Activated B cell treated with CpG ODN at 0.5 μM for 24 hours (primary cell): ENCODE measurements around the gene STPG1. TPM values are rescaled to one million over a fixed set of nuclear protein-coding genes. Genes with fewer than 3 reads are reported as not detected.

Experiments
- ATAC-seq: fragments of 200-7000 bp; cut with Tn5 transposase; one replicate; pipeline ENCODE4 v1.10.0; 2021; ENCODE audit warnings: low read depth, mild to moderate bottlenecking, moderate library complexity
- CTCF ChIA-PET: fragments of 350-600 bp; sonication (Branson Sonifier 250); formaldehyde crosslinking; loops from one replicate; lab custom pipeline; 2021; ENCODE audit warnings: antibody characterized with exemption; lab: Charles Lee
- POLR2A ChIA-PET: fragments of 350-600 bp; sonication (Branson Sonifier 250); formaldehyde crosslinking; loops from one replicate; lab custom pipeline; 2021; ENCODE audit warnings: antibody characterized with exemption; lab: Charles Lee
- DNase-seq: peaks from one replicate; pipeline ENCODE4 v3.0.0; 2022
- H3K27ac Mint-ChIP-seq: one replicate; pipeline ENCODE4 v1.8.0; 2020; ENCODE audit warnings: mixed read lengths
- H3K27me3 Mint-ChIP-seq: one replicate; pipeline ENCODE4 v1.8.0; 2021; ENCODE audit warnings: mixed read lengths
- H3K36me3 Mint-ChIP-seq: one replicate; pipeline ENCODE4 v1.8.0; 2021; ENCODE audit warnings: low read depth, mixed read lengths
- H3K4me1 Mint-ChIP-seq: one replicate; pipeline ENCODE4 v1.8.0; 2021; ENCODE audit warnings: mixed read lengths
- H3K4me3 Mint-ChIP-seq: one replicate; pipeline ENCODE4 v1.8.0; 2020; ENCODE audit warnings: mild to moderate bottlenecking, mixed read lengths
- H3K9me3 Mint-ChIP-seq: one replicate; pipeline ENCODE4 v1.8.0; 2020; ENCODE audit warnings: mixed read lengths
- CTCF ChIP-seq: fragments of 200-600 bp; IDR thresholded peaks from one replicate; pipeline ENCODE4 v1.8.0; 2022; ENCODE audit warnings: antibody characterized with exemption, mild to moderate bottlenecking
- intact Hi-C: fragments of 100-400 bp; cut with micrococcal nuclease; formaldehyde crosslinking; loops from one replicate; pipeline ENCODE4 v1.15.1; 2024
- total RNA-seq: library from RNA; stranded (reverse); gene quantifications from 2 replicates; pipeline ENCODE4 v1.2.3, GENCODE V29; 2022

STPG1 gene
- total RNA-seq, 1 donor from 2014 or later = 7.4 TPM

GRCh38 chr1:24426744-24427544 is 13.4 kb upstream of the STPG1 start:
- TF ChIP-seq CTCF = no peak
- Mint-ChIP-seq H3K4me3 (no peak overlapping the region), H3K27me3 (no peaks in the 10 kb centered on the region), H3K9me3 (no peaks in the 10 kb centered on the region), H3K36me3 (peaks cover 62% of the 10 kb centered on the region), H3K27ac (no peak overlapping the region), H3K4me1 (peaks cover 4% of the 10 kb centered on the region)
- CTCF ChIA-PET = no interaction called here
- POLR2A ChIA-PET = no interaction called here
- intact Hi-C loops = no loop called here
- DNase-seq (no peak), ATAC-seq (no peak)

GRCh38 chr1:24425922-24426321 is 12.3 kb upstream of the STPG1 start:
- Mint-ChIP-seq H3K4me1 (peaks cover 4% of the 10 kb centered on the region), H3K4me3 (no peak overlapping the region), H3K27me3 (no peaks in the 10 kb centered on the region), H3K27ac (no peak overlapping the region), H3K9me3 (no peaks in the 10 kb centered on the region), H3K36me3 (peaks cover 68% of the 10 kb centered on the region)
- TF ChIP-seq CTCF = no peak
- CTCF ChIA-PET = no interaction called here
- no peak for DNase-seq
- POLR2A ChIA-PET = no interaction called here
- intact Hi-C loops = no loop called here
- ATAC-seq = no peak

GRCh38 chr1:24425441-24425840 is 11.9 kb upstream of the STPG1 start:
- Mint-ChIP-seq H3K27ac (no peak overlapping the region), H3K9me3 (no peaks in the 10 kb centered on the region), H3K36me3 (peaks cover 71% of the 10 kb centered on the region), H3K4me3 (no peak overlapping the region), H3K4me1 (peaks cover 4% of the 10 kb centered on the region), H3K27me3 (no peaks in the 10 kb centered on the region)
- ATAC-seq = no peak
- ChIA-PET POLR2A (no interaction called here), CTCF (interaction anchor here (1.9 to 2.3 kb wide), 3 partner anchors 10 to 162 kb away, joined by 5 to 7 read pairs (median 7); partner anchors contain the start of gene NIPAL3)
- no peak for TF ChIP-seq CTCF
- intact Hi-C loops = no loop called here
- no peak for DNase-seq

GRCh38 chr1:24424990-24425389 is 11.4 kb upstream of the STPG1 start:
- intact Hi-C loops = no loop called here
- ATAC-seq (no peak), DNase-seq (no peak)
- Mint-ChIP-seq H3K4me3 (no peak overlapping the region), H3K9me3 (no peaks in the 10 kb centered on the region), H3K27ac (no peak overlapping the region), H3K36me3 (peaks cover 73% of the 10 kb centered on the region), H3K4me1 (peaks cover 4% of the 10 kb centered on the region), H3K27me3 (no peaks in the 10 kb centered on the region)
- POLR2A ChIA-PET = interaction anchor here (0.5 kb wide), 1 partner anchor 57 kb away, joined by 6 read pairs; no protein-coding TSS in a partner anchor
- TF ChIP-seq CTCF = no peak
- CTCF ChIA-PET = interaction anchor here (1.9 to 2.3 kb wide), 3 partner anchors 10 to 162 kb away, joined by 5 to 7 read pairs (median 7); partner anchors contain the start of gene NIPAL3

GRCh38 chr1:24424207-24424606 is 10.6 kb upstream of the STPG1 start:
- H3K27ac Mint-ChIP-seq = no peak overlapping the region
- H3K4me3 Mint-ChIP-seq = no peak overlapping the region
- no peak for TF ChIP-seq CTCF
- DNase-seq (no peak), ATAC-seq (no peak)
- H3K4me1 Mint-ChIP-seq = peaks cover 2% of the 10 kb centered on the region
- ChIA-PET POLR2A (interaction anchor here (0.5 to 0.6 kb wide), 2 partner anchors 58 to 702 kb away, joined by 6 read pairs; no protein-coding TSS in a partner anchor), CTCF (interaction anchor here (1.9 to 2.3 kb wide), 3 partner anchors 9 to 163 kb away, joined by 5 to 7 read pairs (median 7); partner anchors contain the start of gene NIPAL3)
- no peaks in the 10 kb centered on the region for H3K27me3 Mint-ChIP-seq
- H3K36me3 Mint-ChIP-seq = peaks cover 81% of the 10 kb centered on the region
- intact Hi-C loops = no loop called here
- no peaks in the 10 kb centered on the region for H3K9me3 Mint-ChIP-seq
